ENCODE measurements around the gene TACSTD2. TPM values are rescaled to one million over a fixed set of nuclear protein-coding genes. Genes with fewer than 3 reads are reported as not detected.
"Not testable (repeated sequence)": the region's sequence is repeated elsewhere in the genome, so short reads cannot be mapped to it uniquely, and the experiment has no call there.

Gene TACSTD2
- total and polyA plus RNA-seq, 12 donors: 0.22 to 2.5 (median 0.92) TPM; not detected in 1

- DNase-seq: peak; percentile 79 to 91 (median 89)
- Histone ChIP-seq H3K27me3 (no peaks in the 10 kb centered on the region), H3K36me3 (replicated peaks in 1 of 2) (no peaks in the 10 kb centered on the region), H3K27ac (peak overlapping the region; percentile 95 to 100 (median 99)), H3K4me1 (replicated peaks in 1 of 2) (peaks cover 9 to 13% of the 10 kb centered on the region in 2 donors), H3K9me3 (replicated peaks in 1 of 3) (no peaks in the 10 kb centered on the region), H3K4me3 (peak overlapping the region in 3 of 4 donors; percentile 5 to 83 (median 79))
- 0 to 2% (median 1%) methylated on average over 26 to 43 of the region's 43 CpGs for WGBS, 4 donors
- intact Hi-C loops (cut with DNase I): loop anchor here in 1 of 2 donors (10.0 kb wide), 1 partner anchor 109 kb away; no protein-coding TSS in a partner anchor
- TF ChIP-seq CTCF (IDR thresholded peaks at IDR 0.05) (no peak), POLR2A (IDR thresholded peaks at IDR 0.05) (no peak)
Observed at GRCh38 chr1:58545591-58546519, 31.2 kb downstream of the TACSTD2 start.

DNA sequence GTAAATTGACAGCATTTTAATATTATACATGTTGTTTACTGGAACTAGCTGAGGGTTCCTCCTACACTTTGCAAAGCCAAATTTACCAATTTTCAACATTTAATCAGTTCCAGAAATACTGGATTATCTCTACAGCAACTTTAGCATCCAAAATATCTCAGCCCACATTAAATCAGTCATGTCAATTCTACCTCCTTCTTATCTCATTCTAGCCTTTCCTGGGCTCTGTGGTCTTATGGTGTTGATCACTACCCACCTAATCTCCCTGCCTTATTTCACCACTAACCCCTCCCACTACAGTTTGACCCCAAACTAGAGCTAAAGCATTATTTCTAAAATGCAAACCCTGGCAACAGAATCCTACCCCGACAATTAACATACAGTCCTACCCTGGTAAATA lies 33.8 kb downstream of the TACSTD2 start:
- peaks cover 9 to 13% of the 10 kb centered on the region in 2 donors for H3K4me1 ChIP-seq (replicated peaks in 1 of 2)
- no peak for DNase-seq
- no peak overlapping the region for H3K27ac ChIP-seq
- H3K9me3 ChIP-seq (replicated peaks in 1 of 3): no peaks in the 10 kb centered on the region
- intact Hi-C loops (cut with DNase I): loop anchor here in 1 of 2 donors (10.0 kb wide), 1 partner anchor 112 kb away; no protein-coding TSS in a partner anchor
- no peak overlapping the region for H3K4me3 ChIP-seq
- TF ChIP-seq POLR2A (IDR thresholded peaks at IDR 0.05): no peak
- TF ChIP-seq CTCF (IDR thresholded peaks at IDR 0.05): no peak
- 85 to 97% (median 95%) methylated on average over 1 of the region's 1 CpG for WGBS, 4 donors
- H3K36me3 ChIP-seq (replicated peaks in 1 of 2): no peaks in the 10 kb centered on the region
- no peaks in the 10 kb centered on the region for H3K27me3 ChIP-seq

DNA sequence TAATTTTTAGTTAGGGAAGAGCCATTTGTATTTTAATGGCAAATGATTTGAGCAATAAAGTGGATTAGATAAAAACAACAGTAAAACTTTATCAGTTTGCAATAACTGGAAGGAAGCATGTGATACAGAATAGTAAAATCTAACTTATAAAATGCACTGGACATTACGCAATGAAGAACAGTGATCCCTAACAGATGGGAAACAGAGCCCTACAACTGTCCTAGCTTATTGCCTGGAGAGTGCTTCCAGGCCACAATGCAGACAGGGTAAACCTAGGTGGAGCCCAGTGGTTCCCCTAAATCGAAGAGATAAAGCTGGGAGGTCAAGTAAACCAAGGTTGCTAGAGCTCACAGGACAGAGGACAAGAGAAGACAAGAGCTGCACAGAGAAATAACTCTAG lies 37.5 kb downstream of the TACSTD2 start:
- intact Hi-C loops (cut with DNase I): no loop called here
- Histone ChIP-seq H3K36me3 (replicated peaks in 1 of 2) (no peaks in the 10 kb centered on the region), H3K4me1 (replicated peaks in 1 of 2) (peaks cover 0 to 5% of the 10 kb centered on the region in 2 donors), H3K27me3 (no peaks in the 10 kb centered on the region), H3K27ac (no peak overlapping the region), H3K4me3 (no peak overlapping the region), H3K9me3 (replicated peaks in 1 of 3) (no peaks in the 10 kb centered on the region)
- TF ChIP-seq CTCF (IDR thresholded peaks at IDR 0.05): no peak
- TF ChIP-seq POLR2A (IDR thresholded peaks at IDR 0.05): no peak
- no peak for DNase-seq
- WGBS, 4 donors: 70 to 91% (median 72%) methylated on average over 2 of the region's 2 CpGs

- Histone ChIP-seq H3K4me1 (replicated peaks in 1 of 2) (peaks cover 0 to 5% of the 10 kb centered on the region in 2 donors), H3K27ac (no peak overlapping the region), H3K27me3 (no peaks in the 10 kb centered on the region), H3K9me3 (replicated peaks in 1 of 3) (no peaks in the 10 kb centered on the region), H3K4me3 (no peak overlapping the region), H3K36me3 (replicated peaks in 1 of 2) (no peaks in the 10 kb centered on the region)
- TF ChIP-seq POLR2A (IDR thresholded peaks at IDR 0.05) (no peak), CTCF (IDR thresholded peaks at IDR 0.05) (no peak)
- WGBS, 4 donors: 93 to 95% (median 94%) methylated on average over 3 of the region's 3 CpGs
- no peak for DNase-seq
- intact Hi-C loops (cut with DNase I): no loop called here
Observed at GRCh38 chr1:58538821-58539220, 38.2 kb downstream of the TACSTD2 start.

GRCh38 chr1:58531842-58532241 lies 45.2 kb downstream of the TACSTD2 start:
- H3K4me1 ChIP-seq (replicated peaks in 1 of 2); H3K27ac ChIP-seq; DNase-seq; H3K36me3 ChIP-seq (replicated peaks in 1 of 2); H3K9me3 ChIP-seq (replicated peaks in 1 of 3); H3K4me3 ChIP-seq; H3K27me3 ChIP-seq; intact Hi-C loops (cut with DNase I): not testable (repeated sequence)
- WGBS, 4 donors: 84 to 94% (median 90%) methylated on average over 1 of the region's 1 CpG
